ENCODE measurements around the gene TECPR1.

DNA sequence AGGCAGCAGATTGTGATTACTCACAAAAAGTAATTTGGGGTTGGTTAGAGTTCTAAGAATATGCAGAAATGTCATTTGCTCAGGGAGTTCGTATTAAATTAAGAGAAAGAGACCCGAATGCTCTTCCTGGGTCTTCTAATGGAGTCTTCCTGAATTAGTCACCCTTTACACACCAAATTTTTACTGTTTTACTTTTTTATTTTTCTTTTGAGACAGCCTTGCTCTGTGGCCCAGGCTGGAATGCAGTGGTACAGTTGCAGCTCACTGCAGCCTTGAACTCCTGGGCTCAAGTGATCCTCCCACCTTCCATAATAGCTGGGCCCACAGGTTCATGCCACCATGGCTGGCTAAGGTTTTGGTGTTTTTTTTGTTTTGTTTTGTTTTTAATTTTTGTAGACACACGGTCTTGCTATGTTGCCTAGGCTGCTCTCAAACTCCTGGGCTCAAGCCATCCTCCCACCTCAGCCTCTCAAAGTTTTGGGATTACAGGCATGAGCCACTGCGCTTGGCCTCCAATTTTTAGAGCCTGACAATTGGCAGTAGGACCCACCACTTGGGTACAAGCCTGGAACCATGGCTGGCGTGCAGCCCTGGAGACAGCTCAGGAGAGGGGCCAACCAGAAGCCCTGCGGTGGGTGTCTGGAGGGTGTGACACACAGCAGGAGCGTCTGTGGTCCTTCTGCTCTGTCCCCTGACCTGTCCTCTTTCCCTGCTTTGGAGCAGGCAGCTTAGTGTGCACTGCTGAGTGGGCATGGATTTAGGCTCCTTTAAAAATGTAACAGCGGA is 57.2 kb downstream of the TECPR1 start:
- TF ChIP-seq EZH2 (IDR thresholded peaks at IDR 0.05) (no peak), EZH2phosphoT487 (IDR thresholded peaks at IDR 0.05) (no peak)
- TF ChIP-seq, protein P1, sequence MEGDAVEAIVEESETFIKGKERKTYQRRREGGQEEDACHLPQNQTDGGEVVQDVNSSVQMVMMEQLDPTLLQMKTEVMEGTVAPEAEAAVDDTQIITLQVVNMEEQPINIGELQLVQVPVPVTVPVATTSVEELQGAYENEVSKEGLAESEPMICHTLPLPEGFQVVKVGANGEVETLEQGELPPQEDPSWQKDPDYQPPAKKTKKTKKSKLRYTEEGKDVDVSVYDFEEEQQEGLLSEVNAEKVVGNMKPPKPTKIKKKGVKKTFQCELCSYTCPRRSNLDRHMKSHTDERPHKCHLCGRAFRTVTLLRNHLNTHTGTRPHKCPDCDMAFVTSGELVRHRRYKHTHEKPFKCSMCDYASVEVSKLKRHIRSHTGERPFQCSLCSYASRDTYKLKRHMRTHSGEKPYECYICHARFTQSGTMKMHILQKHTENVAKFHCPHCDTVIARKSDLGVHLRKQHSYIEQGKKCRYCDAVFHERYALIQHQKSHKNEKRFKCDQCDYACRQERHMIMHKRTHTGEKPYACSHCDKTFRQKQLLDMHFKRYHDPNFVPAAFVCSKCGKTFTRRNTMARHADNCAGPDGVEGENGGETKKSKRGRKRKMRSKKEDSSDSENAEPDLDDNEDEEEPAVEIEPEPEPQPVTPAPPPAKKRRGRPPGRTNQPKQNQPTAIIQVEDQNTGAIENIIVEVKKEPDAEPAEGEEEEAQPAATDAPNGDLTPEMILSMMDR (IDR thresholded peaks at IDR 0.05): no peak

Measured in neural progenitor cell (in vitro differentiated cells).